ENCODE data around the gene RBMS1.

- peak; percentile 7 for TF ChIP-seq POLR2AphosphoS5 (IDR thresholded peaks at IDR 0.05)
- TF ChIP-seq, protein P1, sequence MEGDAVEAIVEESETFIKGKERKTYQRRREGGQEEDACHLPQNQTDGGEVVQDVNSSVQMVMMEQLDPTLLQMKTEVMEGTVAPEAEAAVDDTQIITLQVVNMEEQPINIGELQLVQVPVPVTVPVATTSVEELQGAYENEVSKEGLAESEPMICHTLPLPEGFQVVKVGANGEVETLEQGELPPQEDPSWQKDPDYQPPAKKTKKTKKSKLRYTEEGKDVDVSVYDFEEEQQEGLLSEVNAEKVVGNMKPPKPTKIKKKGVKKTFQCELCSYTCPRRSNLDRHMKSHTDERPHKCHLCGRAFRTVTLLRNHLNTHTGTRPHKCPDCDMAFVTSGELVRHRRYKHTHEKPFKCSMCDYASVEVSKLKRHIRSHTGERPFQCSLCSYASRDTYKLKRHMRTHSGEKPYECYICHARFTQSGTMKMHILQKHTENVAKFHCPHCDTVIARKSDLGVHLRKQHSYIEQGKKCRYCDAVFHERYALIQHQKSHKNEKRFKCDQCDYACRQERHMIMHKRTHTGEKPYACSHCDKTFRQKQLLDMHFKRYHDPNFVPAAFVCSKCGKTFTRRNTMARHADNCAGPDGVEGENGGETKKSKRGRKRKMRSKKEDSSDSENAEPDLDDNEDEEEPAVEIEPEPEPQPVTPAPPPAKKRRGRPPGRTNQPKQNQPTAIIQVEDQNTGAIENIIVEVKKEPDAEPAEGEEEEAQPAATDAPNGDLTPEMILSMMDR (IDR thresholded peaks at IDR 0.05): no peak
Observed at GRCh38 chr2:160224060-160224459, 269.5 kb downstream of the RBMS1 start.
